H1 (cell line): ENCODE data around the gene MYRIP. TPM values are rescaled to one million over a fixed set of nuclear protein-coding genes. Genes with fewer than 3 reads are reported as not detected.

ENCODE experiments used
- CTCF ChIA-PET: fragments of 300-600 bp; sonication (Branson Sonifier 250); formaldehyde crosslinking; loops from one replicate; lab custom pipeline; 2021; ENCODE audit not compliant: partially characterized antibody; lab: Charles Lee
- POLR2A ChIA-PET: fragments of 300-600 bp; sonication (Branson Sonifier 250); formaldehyde crosslinking; loops from one replicate; lab custom pipeline; 2021; ENCODE audit warnings: inconsistent platforms; ENCODE audit not compliant: partially characterized antibody; lab: Charles Lee
- DNase-seq, 2 experiments: peaks; one replicate each; pipeline versions ENCODE4 v3.0.0 to v3.0.0-alpha.2; 2010 to 2022; ENCODE audit warnings: low spot score in 2 of 2, low read depth in 1 of 2, mixed read lengths in 1 of 2
- FAIRE-seq: peaks from 2 replicates; lab custom pipeline; 2011; peaks lifted over from hg19 to GRCh38; lab: Jason Lieb, UNC
- H2AFZ ChIP-seq: 2 replicates; pipeline ENCODE4 v1.8.1; 2012; ENCODE audit warnings: low read length, inconsistent platforms
- H2AK5ac ChIP-seq: 2 replicates; pipeline ENCODE4 v1.6.1; 2013; ENCODE audit warnings: low read depth, low read length
- H2BK120ac ChIP-seq: replicated peaks from 2 replicates; pipeline ENCODE3; 2013; ENCODE audit warnings: low read depth, low read length, inconsistent platforms
- H2BK12ac ChIP-seq: 2 replicates; pipeline ENCODE4 v1.6.1; 2013; ENCODE audit warnings: low read depth, low read length
- H2BK15ac ChIP-seq: 2 replicates; pipeline ENCODE4 v1.6.1; 2013; ENCODE audit warnings: low read length
- H2BK20ac ChIP-seq: 2 replicates; pipeline ENCODE4 v1.6.1; 2013; ENCODE audit warnings: low read length
- H2BK5ac ChIP-seq: 2 replicates; pipeline ENCODE4 v1.6.1; 2013; ENCODE audit warnings: low read depth, low read length
- H3K14ac ChIP-seq: 2 replicates; pipeline ENCODE4 v1.6.1; 2013; ENCODE audit warnings: inconsistent platforms; ENCODE audit not compliant: insufficient read length
- H3K18ac ChIP-seq: 2 replicates; pipeline ENCODE4 v1.6.1; 2013; ENCODE audit warnings: low read length; ENCODE audit errors: extremely low read depth
- H3K23ac ChIP-seq: 2 replicates; pipeline ENCODE4 v1.6.1; 2013; ENCODE audit warnings: inconsistent platforms; ENCODE audit not compliant: insufficient read length
- H3K23me2 ChIP-seq: 2 replicates; pipeline ENCODE4 v1.6.1; 2013; ENCODE audit warnings: low read depth, low read length
- H3K27ac ChIP-seq: 2 replicates; pipeline ENCODE4 v1.6.1; 2011; ENCODE audit warnings: low read depth, low read length, inconsistent platforms
- H3K27me3 ChIP-seq, 4 experiments: replicated peaks in 1 of 4; 1 replicate in 1 of 4; 2 replicates in 3 of 4; pipeline versions ENCODE4 v1.6.1 to v1.8.1; 2011 to 2013; ENCODE audit warnings: low read length in 3 of 4, mild to moderate bottlenecking in 3 of 4, inconsistent platforms in 2 of 4, mixed read lengths in 2 of 4, moderate library complexity in 1 of 4; ENCODE audit not compliant: control insufficient read depth in 3 of 4, insufficient read depth in 3 of 4; ENCODE audit errors: extremely low read depth in 1 of 4
- H3K36me3 ChIP-seq, 4 experiments: 2 replicates each; pipeline versions ENCODE4 v1.6.1 to v1.8.1; 2011 to 2013; ENCODE audit warnings: mild to moderate bottlenecking in 4 of 4, low read length in 3 of 4, moderate library complexity in 2 of 4, control low read depth in 1 of 4, inconsistent platforms in 1 of 4; ENCODE audit not compliant: insufficient read depth in 4 of 4, control insufficient read depth in 2 of 4
- H3K4ac ChIP-seq: replicated peaks from 2 replicates; pipeline ENCODE3; 2013; ENCODE audit warnings: low read length, low read depth, mixed read lengths, inconsistent platforms; ENCODE audit not compliant: insufficient read length
- H3K4me1 ChIP-seq, 4 experiments: replicated peaks in 1 of 4; 1 replicate in 1 of 4; 2 replicates in 3 of 4; pipeline versions ENCODE4 v1.6.1 to v1.8.1; 2011 to 2013; ENCODE audit warnings: low read length in 3 of 4, inconsistent platforms in 2 of 4, mixed read lengths in 1 of 4; ENCODE audit not compliant: insufficient read depth in 4 of 4, control insufficient read depth in 3 of 4
- H3K4me2 ChIP-seq, 2 experiments: 2 replicates each; pipeline versions ENCODE4 v1.6.1 to v1.8.1; 2011 to 2013; ENCODE audit warnings: low read depth in 2 of 2, low read length in 2 of 2, control low read depth in 1 of 2, inconsistent platforms in 1 of 2, mild to moderate bottlenecking in 1 of 2; ENCODE audit not compliant: insufficient read depth in 1 of 2
- H3K4me3 ChIP-seq, 4 experiments: fragments of 200-600, 300-600 bp in 1 of 4; sonication (generic), shearing (Covaris generic), sonication (Bioruptor Twin) in 1 of 4; 2 replicates each; pipeline versions ENCODE4 v1.5.1 to v1.8.1; 2011 to 2016; ENCODE audit warnings: low read length in 4 of 4, low read depth in 3 of 4, control low read depth in 2 of 4, inconsistent platforms in 2 of 4, mild to moderate bottlenecking in 2 of 4, mixed read lengths in 1 of 4, moderate library complexity in 1 of 4; ENCODE audit not compliant: insufficient read depth in 2 of 4; ENCODE audit errors: extremely low read depth in 1 of 4
- H3K56ac ChIP-seq: replicated peaks from 2 replicates; pipeline ENCODE3; 2013; ENCODE audit warnings: low read depth, mild to moderate bottlenecking, mixed read lengths, low read length, inconsistent platforms; ENCODE audit not compliant: insufficient read length
- H3K79me1 ChIP-seq: 2 replicates; pipeline ENCODE4 v1.6.1; 2013; ENCODE audit warnings: low read depth, low read length, control low read depth
- H3K79me2 ChIP-seq, 2 experiments: 2 replicates each; pipeline versions ENCODE4 v1.6.1 to v1.8.1; 2012 to 2013; ENCODE audit warnings: low read length in 2 of 2, mild to moderate bottlenecking in 2 of 2, inconsistent platforms in 1 of 2; ENCODE audit not compliant: insufficient read depth in 2 of 2, control insufficient read depth in 1 of 2
- H3K9ac ChIP-seq, 4 experiments: replicated peaks in 1 of 4; 1 replicate in 1 of 4; 2 replicates in 3 of 4; pipeline versions ENCODE4 v1.6.1 to v1.8.1; 2011 to 2013; ENCODE audit warnings: low read depth in 3 of 4, low read length in 3 of 4, control low read depth in 2 of 4, mild to moderate bottlenecking in 2 of 4, moderate library complexity in 2 of 4, inconsistent platforms in 1 of 4; ENCODE audit errors: extremely low read depth in 1 of 4
- H3K9me3 ChIP-seq, 2 experiments: 2 replicates each; pipeline versions ENCODE4 v1.6.1 to v1.8.1; 2012 to 2013; ENCODE audit warnings: mild to moderate bottlenecking in 2 of 2, moderate library complexity in 2 of 2, control low read depth in 1 of 2, inconsistent platforms in 1 of 2, low read depth in 1 of 2, low read length in 1 of 2, mixed read lengths in 1 of 2; ENCODE audit not compliant: insufficient read depth in 2 of 2
- H4K20me1 ChIP-seq, 2 experiments: replicated peaks in 1 of 2; 2 replicates each; pipeline versions ENCODE3 to v1.8.1; 2011 to 2013; ENCODE audit warnings: inconsistent platforms in 2 of 2, low read length in 2 of 2, mild to moderate bottlenecking in 1 of 2; ENCODE audit not compliant: insufficient read depth in 2 of 2, control insufficient read depth in 1 of 2
- H4K5ac ChIP-seq: 2 replicates; pipeline ENCODE4 v1.6.1; 2013; ENCODE audit warnings: low read length, low read depth, mixed read lengths, inconsistent platforms; ENCODE audit not compliant: insufficient read length
- H4K8ac ChIP-seq: 2 replicates; pipeline ENCODE4 v1.8.0; 2013; ENCODE audit warnings: mild to moderate bottlenecking, moderate library complexity, low read length, inconsistent platforms; ENCODE audit not compliant: insufficient read depth; ENCODE audit errors: extremely low read depth
- H4K91ac ChIP-seq: replicated peaks from 2 replicates; pipeline ENCODE3; 2013; ENCODE audit warnings: low read length, mixed read lengths, inconsistent platforms; ENCODE audit not compliant: insufficient read length
- ASH2L ChIP-seq: fragments of 200-600, 300-600 bp; sonication (generic); IDR thresholded peaks from one replicate; pipeline ENCODE4 v1.7.1; 2017; ENCODE audit warnings: low read length
- BCL11A ChIP-seq, 2 experiments: IDR thresholded peaks; one replicate each; pipeline ENCODE4 v1.6.1; 2011; ENCODE audit warnings: low read depth in 2 of 2, low read length in 2 of 2, mild to moderate bottlenecking in 2 of 2
- KDM5A ChIP-seq: fragments of 200-600 bp; IDR thresholded peaks from 2 replicates; pipeline ENCODE4 v1.7.1; 2012; ENCODE audit warnings: mild to moderate bottlenecking, low read length, inconsistent platforms, mixed read lengths
- MAFK ChIP-seq: IDR thresholded peaks from 2 replicates; pipeline ENCODE4 v1.6.1; 2012; ENCODE audit warnings: low read depth, mild to moderate bottlenecking, improper control_type of control experiment, low read length
- RFX5 ChIP-seq: IDR thresholded peaks from 2 replicates; pipeline ENCODE4 v1.6.1; 2011; ENCODE audit warnings: low read depth, low read length, improper control_type of control experiment, borderline replicate concordance
- RXRA ChIP-seq: IDR thresholded peaks from 2 replicates; pipeline ENCODE4 v1.6.1; 2011; ENCODE audit warnings: low read depth, mild to moderate bottlenecking, low read length, moderate library complexity; ENCODE audit not compliant: insufficient read depth
- SP1 ChIP-seq: IDR thresholded peaks from 2 replicates; pipeline ENCODE4 v1.6.1; 2011; ENCODE audit warnings: low read depth, low read length
- SP2 ChIP-seq: IDR thresholded peaks from 2 replicates; pipeline ENCODE4 v1.6.1; 2012; ENCODE audit warnings: mild to moderate bottlenecking, low read length, inconsistent platforms
- TEAD4 ChIP-seq: IDR thresholded peaks from 2 replicates; pipeline ENCODE4 v1.6.1; 2012; ENCODE audit warnings: low read depth, low read length, inconsistent platforms, mixed read lengths
- WGBS, 2 experiments: shearing (Covaris generic) in 1 of 2; methylation state at CpG; one replicate each; pipeline versions ENCODE4 v1.1.6 to v1.1.7; 2013 to 2015; ENCODE audit warnings: low lambda C conversion rate in 2 of 2, mixed read lengths in 2 of 2, inconsistent platforms in 1 of 2, low coverage in 1 of 2, missing lambda C conversion rate in 1 of 2; ENCODE audit not compliant: insufficient replicate concordance in 2 of 2, insufficient coverage in 1 of 2, insufficient read length in 1 of 2; ENCODE audit errors: extremely low coverage in 1 of 2, missing lambda C conversion rate in 1 of 2; 5-methylcytosine and 5-hydroxymethylcytosine counted together
- polyA plus RNA-seq, 7 experiments: library from polyadenylated mRNA; depleted of rRNA in 3 of 7; stranded (reverse) in 5 of 7; unstranded in 2 of 7; fragments of >200 nt in 5 of 7; fragments of 200-250 nt in 2 of 7; gene quantifications; 1 replicate in 5 of 7; 2 replicates in 1 of 7; 4 replicates in 1 of 7; pipeline versions ENCODE4 v1.2.1 to v1.2.3, GENCODE V29; 2011 to 2013; ENCODE audit warnings: missing spikeins in 2 of 7, mixed read lengths in 2 of 7
- total RNA-seq: library from RNA; stranded (reverse); fragmentation: NEBNext Ultra II Directional; extraction: Animal tissue kit (Norgen Biotek cat#: 25700); gene quantifications from 2 replicates; pipeline ENCODE4 v1.2.1, GENCODE V29; 2021

Gene MYRIP
- total and polyA plus RNA-seq, 2 of the 8 experiments (the other 6 are each of a cell fraction or from before 2014, with no cell fraction given): 0.54 to 4.3 TPM

- no peak overlapping the region for H3K23ac ChIP-seq
- H2BK12ac ChIP-seq: no peak overlapping the region
- no peak overlapping the region for H3K56ac ChIP-seq
- no peak for FAIRE-seq
- H3K9ac ChIP-seq: no peak overlapping the region
- H2BK20ac ChIP-seq: no peak overlapping the region
- ChIA-PET CTCF (no interaction called here), POLR2A (no interaction called here)
- no peak overlapping the region for H3K4me3 ChIP-seq
- no peaks in the 10 kb centered on the region for H3K79me1 ChIP-seq
- H4K8ac ChIP-seq: no peak overlapping the region
- no peak overlapping the region for H2AK5ac ChIP-seq
- H3K4me2 ChIP-seq: no peak overlapping the region
- no peaks in the 10 kb centered on the region for H4K20me1 ChIP-seq
- no peak overlapping the region for H3K14ac ChIP-seq
- H3K18ac ChIP-seq: no peak overlapping the region
- WGBS, 2 experiments: 86% methylated on average over 2 of the region's 2 CpGs; no CpG with 5 or more reads in 1 of the 2 experiments
- H3K27ac ChIP-seq: no peak overlapping the region
- H2BK15ac ChIP-seq: no peak overlapping the region
- no peak overlapping the region for H3K4ac ChIP-seq
- no peaks in the 10 kb centered on the region for H3K9me3 ChIP-seq
- no peaks in the 10 kb centered on the region for H3K36me3 ChIP-seq
- TF ChIP-seq RXRA (no peak), ASH2L (no peak), RFX5 (no peak), SP2 (no peak), TEAD4 (no peak), KDM5A (no peak), SP1 (no peak), BCL11A (IDR thresholded peaks at IDR 0.05; ENCODE audit: low read depth in 2 of 2, low read length in 2 of 2) (no peak), MAFK (no peak)
- no peak overlapping the region for H2AFZ ChIP-seq
- H3K27me3 ChIP-seq: no peaks in the 10 kb centered on the region
- no peaks in the 10 kb centered on the region for H3K23me2 ChIP-seq
- no peak overlapping the region for H4K91ac ChIP-seq
- no peak for DNase-seq
- H3K79me2 ChIP-seq: no peaks in the 10 kb centered on the region
- no peaks in the 10 kb centered on the region for H3K4me1 ChIP-seq
- H2BK5ac ChIP-seq: no peak overlapping the region
- no peak overlapping the region for H4K5ac ChIP-seq
- H2BK120ac ChIP-seq: no peak overlapping the region
These were observed 96.4 kb downstream of the MYRIP start for GRCh38 chr3:39905788-39906187.
